22Rv1 (cell line): ENCODE data around the gene TMEM248.

Experiments
- CTCF ChIP-seq: fragments of 450-650 bp; IDR thresholded peaks from 2 replicates; pipeline ENCODE4 v1.5.1; 2017; ENCODE audit warnings: mild to moderate bottlenecking
- ZFX ChIP-seq: fragments of 450-650 bp; IDR thresholded peaks from 2 replicates; pipeline ENCODE4 v1.6.1; 2017; ENCODE audit warnings: antibody characterized with exemption, borderline replicate concordance

GRCh38 chr7:66894463-66895080 lies 26.5 kb upstream of the TMEM248 start:
- no peak for TF ChIP-seq CTCF
- no peak for TF ChIP-seq ZFX
